Measurements from ENCODE around the gene NFIC.

- no peak for TF ChIP-seq CTCF (IDR thresholded peaks at IDR 0.05)
- TF ChIP-seq POLR2AphosphoS5 (IDR thresholded peaks at IDR 0.05) = no peak
- no peak for TF ChIP-seq POLR2A (IDR thresholded peaks at IDR 0.05)
- TF ChIP-seq EP300 (IDR thresholded peaks at IDR 0.05) = no peak
Observed at GRCh38 chr19:3510727-3511126, 144.3 kb downstream of the NFIC start.

All from gastroesophageal sphincter (tissue), 3 donors.